Peyer's patch (tissue), 4 donors: ENCODE data around the gene RELB. TPM values are rescaled to one million over a fixed set of nuclear protein-coding genes. Genes with fewer than 3 reads are reported as not detected.
"Not testable (repeated sequence)": the region's sequence is repeated elsewhere in the genome, so short reads cannot be mapped to it uniquely, and the experiment has no call there.

Experiments used
- DNase-seq, 3 donors: peaks; one replicate each; pipeline ENCODE4 v3.0.0-alpha.2; 2017 to 2019
- H3K27ac ChIP-seq, 4 donors: fragments of 200-600 bp; sonication (generic); one replicate each; pipeline ENCODE4 v1.5.1; 2016 to 2019
- H3K27me3 ChIP-seq, 2 donors: fragments of 200-600 bp; sonication (generic); one replicate each; pipeline ENCODE4 v1.5.1; 2019
- H3K36me3 ChIP-seq, 3 donors: fragments of 200-600 bp; sonication (generic); one replicate each; pipeline ENCODE4 v1.5.1; 2016 to 2019
- H3K4me1 ChIP-seq, 4 donors: fragments of 200-600 bp; sonication (generic); one replicate each; pipeline ENCODE4 v1.5.1; 2016 to 2019
- H3K4me3 ChIP-seq, 4 donors: fragments of 200-600 bp; sonication (generic); 1 replicate in 3 of 4; 2 replicates in 1 of 4; pipeline ENCODE4 v1.5.1; 2016 to 2019; ENCODE audit warnings: mild to moderate bottlenecking in 1 of 4
- H3K9me3 ChIP-seq, 4 donors: fragments of 200-600 bp; sonication (generic); one replicate each; pipeline ENCODE4 v1.5.1; 2016 to 2019; ENCODE audit warnings: mild to moderate bottlenecking in 1 of 4
- CTCF ChIP-seq, 6 experiments: fragments of 450-650 bp in 4 of 6; fragments of 200-600 bp in 2 of 6; sonication (generic) in 1 of 6; IDR thresholded peaks; one replicate each; pipeline ENCODE4 v1.5.1; 2017 to 2019; ENCODE audit warnings: antibody characterized with exemption in 6 of 6, mild to moderate bottlenecking in 3 of 6, moderate library complexity in 1 of 6
- POLR2A ChIP-seq, 2 donors: fragments of 450-650 bp; IDR thresholded peaks; one replicate each; pipeline ENCODE4 v1.5.1; 2017; ENCODE audit warnings: antibody characterized with exemption in 2 of 2, mild to moderate bottlenecking in 2 of 2, moderate library complexity in 2 of 2
- total RNA-seq, 4 donors: library from RNA; depleted of rRNA; stranded (reverse); fragments of >200 nt; gene quantifications; one replicate each; pipeline ENCODE4 v1.1.0, GENCODE V29; 2016

RELB gene
- total RNA-seq, 4 donors from 2014 or later: 13.3 to 49.8 (median 20.4) TPM

GRCh38 chr19:44993526-44993925 lies 7.7 kb upstream of the RELB start:
- H3K36me3 ChIP-seq: peaks cover 0 to 43% (median 0%) of the 10 kb centered on the region in 3 donors
- TF ChIP-seq CTCF (IDR thresholded peaks at IDR 0.05): no peak
- no peak overlapping the region for H3K4me3 ChIP-seq
- H3K27me3 ChIP-seq: no peaks in the 10 kb centered on the region
- no peak for DNase-seq
- H3K4me1 ChIP-seq: no peaks in the 10 kb centered on the region
- no peaks in the 10 kb centered on the region for H3K9me3 ChIP-seq
- no peak overlapping the region for H3K27ac ChIP-seq

GRCh38 chr19:44993926-44994537 lies 7.2 kb upstream of the RELB start:
- Histone ChIP-seq H3K27ac (no peak overlapping the region), H3K4me3 (no peak overlapping the region), H3K4me1 (no peaks in the 10 kb centered on the region), H3K27me3 (no peaks in the 10 kb centered on the region), H3K9me3 (no peaks in the 10 kb centered on the region), H3K36me3 (peaks cover 0 to 41% (median 0%) of the 10 kb centered on the region in 3 donors)
- DNase-seq: no peak
- no peak for TF ChIP-seq POLR2A (IDR thresholded peaks at IDR 0.05)
- TF ChIP-seq CTCF (IDR thresholded peaks at IDR 0.05): no peak

GRCh38 chr19:44998025-44998424 lies 3.2 kb upstream of the RELB start:
- H3K4me3 ChIP-seq: no peak overlapping the region
- H3K36me3 ChIP-seq: peaks cover 0 to 3% (median 0%) of the 10 kb centered on the region in 3 donors
- H3K27me3 ChIP-seq: no peaks in the 10 kb centered on the region
- no peak for TF ChIP-seq CTCF (IDR thresholded peaks at IDR 0.05)
- no peak for TF ChIP-seq POLR2A (IDR thresholded peaks at IDR 0.05)
- no peak for DNase-seq
- H3K9me3 ChIP-seq: no peaks in the 10 kb centered on the region
- no peak overlapping the region for H3K27ac ChIP-seq
- H3K4me1 ChIP-seq: peaks cover 0 to 9% (median 6%) of the 10 kb centered on the region in 4 donors

GRCh38 chr19:44999131-44999925 lies 1.9 kb upstream of the RELB start:
- H3K4me3 ChIP-seq, H3K4me1 ChIP-seq, H3K27ac ChIP-seq, H3K36me3 ChIP-seq, H3K27me3 ChIP-seq, DNase-seq, H3K9me3 ChIP-seq: not testable (repeated sequence)

GRCh38 chr19:45000665-45001064 lies 599 bp upstream of the RELB start:
- not testable (repeated sequence) for DNase-seq, H3K36me3 ChIP-seq, H3K9me3 ChIP-seq, H3K27me3 ChIP-seq
- Histone ChIP-seq H3K4me1 (peaks cover 0 to 19% (median 6%) of the 10 kb centered on the region in 4 donors), H3K27ac (peak overlapping the region in 3 of 4 donors; percentile 99 to 100 (median 100)), H3K4me3 (peak overlapping the region in 3 of 4 donors; percentile 91 to 98 (median 94))

- no peaks in the 10 kb centered on the region for H3K9me3 ChIP-seq
- no peak overlapping the region for H3K27ac ChIP-seq
- no peaks in the 10 kb centered on the region for H3K27me3 ChIP-seq
- H3K4me1 ChIP-seq: peaks cover 6 to 19% (median 7%) of the 10 kb centered on the region in 4 donors
- H3K36me3 ChIP-seq: no peaks in the 10 kb centered on the region
- H3K4me3 ChIP-seq: no peak overlapping the region
- no peak for TF ChIP-seq CTCF (IDR thresholded peaks at IDR 0.05)
- no peak for TF ChIP-seq POLR2A (IDR thresholded peaks at IDR 0.05)
- DNase-seq: no peak
Observed at GRCh38 chr19:45003485-45003884, 2.2 kb downstream of the RELB start.
